ENCODE results near the gene MICOS13. TPM values are rescaled to one million over a fixed set of nuclear protein-coding genes. Genes with fewer than 3 reads are reported as not detected.
A peak's percentile ranks its signal among the peaks of the same experiment; 100 is the strongest.

Gene MICOS13
- total RNA-seq, 1 experiment from 2014 or later, result 32.5 TPM

DNA sequence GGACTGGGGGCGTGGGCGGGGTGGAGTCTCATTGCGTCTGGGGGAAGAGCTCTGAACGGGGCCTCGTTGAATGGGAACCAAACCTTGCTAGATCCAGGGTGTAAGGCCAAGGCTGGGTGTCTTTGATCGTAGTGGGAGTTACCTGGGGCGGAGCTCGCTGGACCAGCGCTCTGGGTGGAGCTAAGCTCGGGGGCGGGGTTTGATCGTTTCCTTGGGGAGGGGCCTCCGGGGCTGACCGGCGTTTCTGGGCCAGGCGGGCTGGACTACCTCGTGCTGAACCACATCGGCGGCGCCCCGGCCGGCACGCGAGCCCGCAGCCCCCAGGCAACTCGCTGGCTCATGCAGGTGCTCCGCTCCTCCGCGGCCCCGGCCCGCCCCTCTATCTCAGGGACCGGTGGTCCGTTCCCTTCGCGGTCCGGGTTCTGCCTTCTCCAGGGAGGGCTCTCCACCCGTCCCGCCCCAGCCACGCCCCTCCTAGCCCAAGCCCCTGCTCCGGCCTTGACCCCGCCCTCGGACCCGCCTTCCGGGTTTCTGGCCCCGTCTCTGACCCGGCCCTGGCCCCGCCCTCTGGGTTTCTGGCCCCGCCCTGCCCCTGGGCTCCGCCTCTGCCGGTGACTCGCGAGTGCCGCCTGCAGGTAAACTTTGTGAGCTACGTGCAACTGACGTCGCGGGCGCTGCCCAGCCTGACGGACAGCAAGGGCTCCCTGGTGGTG lies 6.5 kb upstream of the MICOS13 start (continued):
- TF ChIP-seq, protein P1, sequence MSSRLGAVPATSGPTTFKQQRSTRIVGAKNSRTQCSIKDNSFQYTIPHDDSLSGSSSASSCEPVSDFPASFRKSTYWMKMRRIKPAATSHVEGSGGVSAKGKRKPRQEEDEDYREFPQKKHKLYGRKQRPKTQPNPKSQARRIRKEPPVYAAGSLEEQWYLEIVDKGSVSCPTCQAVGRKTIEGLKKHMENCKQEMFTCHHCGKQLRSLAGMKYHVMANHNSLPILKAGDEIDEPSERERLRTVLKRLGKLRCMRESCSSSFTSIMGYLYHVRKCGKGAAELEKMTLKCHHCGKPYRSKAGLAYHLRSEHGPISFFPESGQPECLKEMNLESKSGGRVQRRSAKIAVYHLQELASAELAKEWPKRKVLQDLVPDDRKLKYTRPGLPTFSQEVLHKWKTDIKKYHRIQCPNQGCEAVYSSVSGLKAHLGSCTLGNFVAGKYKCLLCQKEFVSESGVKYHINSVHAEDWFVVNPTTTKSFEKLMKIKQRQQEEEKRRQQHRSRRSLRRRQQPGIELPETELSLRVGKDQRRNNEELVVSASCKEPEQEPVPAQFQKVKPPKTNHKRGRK (CRISPR knock-in tag; IDR thresholded peaks at IDR 0.05; ENCODE audit: borderline replicate concordance), result no peak
- TF ChIP-seq, protein P2, sequence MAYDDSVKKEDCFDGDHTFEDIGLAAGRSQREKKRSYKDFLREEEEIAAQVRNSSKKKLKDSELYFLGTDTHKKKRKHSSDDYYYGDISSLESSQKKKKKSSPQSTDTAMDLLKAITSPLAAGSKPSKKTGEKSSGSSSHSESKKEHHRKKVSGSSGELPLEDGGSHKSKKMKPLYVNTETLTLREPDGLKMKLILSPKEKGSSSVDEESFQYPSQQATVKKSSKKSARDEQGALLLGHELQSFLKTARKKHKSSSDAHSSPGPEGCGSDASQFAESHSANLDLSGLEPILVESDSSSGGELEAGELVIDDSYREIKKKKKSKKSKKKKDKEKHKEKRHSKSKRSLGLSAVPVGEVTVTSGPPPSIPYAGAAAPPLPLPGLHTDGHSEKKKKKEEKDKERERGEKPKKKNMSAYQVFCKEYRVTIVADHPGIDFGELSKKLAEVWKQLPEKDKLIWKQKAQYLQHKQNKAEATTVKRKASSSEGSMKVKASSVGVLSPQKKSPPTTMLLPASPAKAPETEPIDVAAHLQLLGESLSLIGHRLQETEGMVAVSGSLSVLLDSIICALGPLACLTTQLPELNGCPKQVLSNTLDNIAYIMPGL (CRISPR knock-in tag; IDR thresholded peaks at IDR 0.05), result peak; percentile 89
- peak; percentile 95 for TF ChIP-seq SP1 (CRISPR knock-in tag; conservative IDR thresholded peaks at IDR 0.05)
- TF ChIP-seq TP53 (CRISPR knock-in tag; IDR thresholded peaks at IDR 0.05), result no peak
- TF ChIP-seq, protein P3, sequence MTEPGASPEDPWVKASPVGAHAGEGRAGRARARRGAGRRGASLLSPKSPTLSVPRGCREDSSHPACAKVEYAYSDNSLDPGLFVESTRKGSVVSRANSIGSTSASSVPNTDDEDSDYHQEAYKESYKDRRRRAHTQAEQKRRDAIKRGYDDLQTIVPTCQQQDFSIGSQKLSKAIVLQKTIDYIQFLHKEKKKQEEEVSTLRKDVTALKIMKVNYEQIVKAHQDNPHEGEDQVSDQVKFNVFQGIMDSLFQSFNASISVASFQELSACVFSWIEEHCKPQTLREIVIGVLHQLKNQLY (CRISPR knock-in tag; IDR thresholded peaks at IDR 0.05), result no peak
- TF ChIP-seq, protein P4, sequence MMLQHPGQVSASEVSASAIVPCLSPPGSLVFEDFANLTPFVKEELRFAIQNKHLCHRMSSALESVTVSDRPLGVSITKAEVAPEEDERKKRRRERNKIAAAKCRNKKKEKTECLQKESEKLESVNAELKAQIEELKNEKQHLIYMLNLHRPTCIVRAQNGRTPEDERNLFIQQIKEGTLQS (CRISPR knock-in tag; conservative IDR thresholded peaks at IDR 0.05), result no peak

DNA sequence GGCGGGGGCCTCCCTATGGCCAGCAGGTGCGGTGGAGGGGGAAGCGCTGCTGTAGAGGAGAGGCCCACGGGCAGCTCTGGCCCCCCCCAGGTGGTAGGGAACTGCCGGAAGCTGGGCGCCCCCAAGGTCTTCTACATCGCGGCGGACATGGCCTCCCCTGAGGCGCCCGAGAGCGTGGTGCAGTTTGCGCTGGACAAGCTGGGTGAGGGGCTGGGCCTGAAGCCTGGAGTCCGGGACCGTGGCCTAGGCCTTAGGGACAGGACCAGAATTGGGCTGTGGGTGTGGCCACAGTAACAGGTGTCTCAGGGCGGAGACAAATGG lies 6.0 kb upstream of the MICOS13 start:
- ATAC-seq (no peak), DNase-seq (ENCODE audit: low spot score) (no peak)
- ChIA-PET POLR2A (interaction anchor here (0.7 to 1.9 kb wide), 6 partner anchors 10 to 118 kb away, joined by 3 to 10 read pairs (median 4); partner anchors contain the start of genes CATSPERD, DUS3L, LONP1 and SAFB), CTCF (interaction anchor here (0.6 to 2.8 kb wide), 14 partner anchors 10 to 217 kb away, joined by 3 to 22 read pairs (median 9); partner anchors contain the start of genes CATSPERD, LONP1, NDUFA11 and NRTN)
- H3K27ac Mint-ChIP-seq, result peak overlapping the region; percentile 74; the same call in 1 of the 2 replicates
- H3K4me3 Mint-ChIP-seq, result peak overlapping the region; percentile 63
- no peaks in the 10 kb centered on the region for H3K9me3 Mint-ChIP-seq
- H3K36me3 Mint-ChIP-seq, result peaks cover 11% of the 10 kb centered on the region
- H3K27me3 Mint-ChIP-seq (ENCODE audit: low read depth), result peaks cover 19% of the 10 kb centered on the region
- H3K4me1 Mint-ChIP-seq, result peaks cover 16% of the 10 kb centered on the region
- TF ChIP-seq NR1H2 (CRISPR knock-in tag; IDR thresholded peaks at IDR 0.05) (no peak), RELA (CRISPR knock-in tag; IDR thresholded peaks at IDR 0.05; ENCODE audit: borderline replicate concordance) (no peak), ZNF317 (CRISPR knock-in tag; IDR thresholded peaks at IDR 0.05; ENCODE audit: borderline replicate concordance, low read depth) (no peak), ZNF232 (CRISPR knock-in tag; IDR thresholded peaks at IDR 0.05) (no peak), ZNF671 (CRISPR knock-in tag; IDR thresholded peaks at IDR 0.05) (no peak), SP1 (CRISPR knock-in tag; conservative IDR thresholded peaks at IDR 0.05) (0 out of 2 replicates have a peak, but pooled peaks have one; percentile 3), FOXP1 (CRISPR knock-in tag; IDR thresholded peaks at IDR 0.05; ENCODE audit: borderline replicate concordance) (no peak; the same call in 1 of the 2 replicates), JAZF1 (CRISPR knock-in tag; IDR thresholded peaks at IDR 0.05) (no peak), ZNF121 (CRISPR knock-in tag; IDR thresholded peaks at IDR 0.05) (0 out of 2 replicates have a peak, but pooled peaks have one; percentile 11)
- TF ChIP-seq, protein P5, sequence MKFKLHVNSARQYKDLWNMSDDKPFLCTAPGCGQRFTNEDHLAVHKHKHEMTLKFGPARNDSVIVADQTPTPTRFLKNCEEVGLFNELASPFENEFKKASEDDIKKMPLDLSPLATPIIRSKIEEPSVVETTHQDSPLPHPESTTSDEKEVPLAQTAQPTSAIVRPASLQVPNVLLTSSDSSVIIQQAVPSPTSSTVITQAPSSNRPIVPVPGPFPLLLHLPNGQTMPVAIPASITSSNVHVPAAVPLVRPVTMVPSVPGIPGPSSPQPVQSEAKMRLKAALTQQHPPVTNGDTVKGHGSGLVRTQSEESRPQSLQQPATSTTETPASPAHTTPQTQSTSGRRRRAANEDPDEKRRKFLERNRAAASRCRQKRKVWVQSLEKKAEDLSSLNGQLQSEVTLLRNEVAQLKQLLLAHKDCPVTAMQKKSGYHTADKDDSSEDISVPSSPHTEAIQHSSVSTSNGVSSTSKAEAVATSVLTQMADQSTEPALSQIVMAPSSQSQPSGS (CRISPR knock-in tag; IDR thresholded peaks at IDR 0.05; ENCODE audit: borderline replicate concordance, low read depth), result no peak
- TF ChIP-seq, protein P6, sequence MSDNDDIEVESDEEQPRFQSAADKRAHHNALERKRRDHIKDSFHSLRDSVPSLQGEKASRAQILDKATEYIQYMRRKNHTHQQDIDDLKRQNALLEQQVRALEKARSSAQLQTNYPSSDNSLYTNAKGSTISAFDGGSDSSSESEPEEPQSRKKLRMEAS (CRISPR knock-in tag; IDR thresholded peaks at IDR 0.05), result 0 out of 2 replicates have a peak, but pooled peaks have one; percentile 0
- TF ChIP-seq, protein P7, sequence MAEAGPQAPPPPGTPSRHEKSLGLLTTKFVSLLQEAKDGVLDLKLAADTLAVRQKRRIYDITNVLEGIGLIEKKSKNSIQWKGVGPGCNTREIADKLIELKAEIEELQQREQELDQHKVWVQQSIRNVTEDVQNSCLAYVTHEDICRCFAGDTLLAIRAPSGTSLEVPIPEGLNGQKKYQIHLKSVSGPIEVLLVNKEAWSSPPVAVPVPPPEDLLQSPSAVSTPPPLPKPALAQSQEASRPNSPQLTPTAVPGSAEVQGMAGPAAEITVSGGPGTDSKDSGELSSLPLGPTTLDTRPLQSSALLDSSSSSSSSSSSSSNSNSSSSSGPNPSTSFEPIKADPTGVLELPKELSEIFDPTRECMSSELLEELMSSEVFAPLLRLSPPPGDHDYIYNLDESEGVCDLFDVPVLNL (CRISPR knock-in tag; IDR thresholded peaks at IDR 0.05; ENCODE audit: borderline replicate concordance, low read depth), result no peak
